Small intestine (tissue), 7 donors: ENCODE results near the gene ZPR1. TPM values are rescaled to one million over a fixed set of nuclear protein-coding genes. Genes with fewer than 3 reads are reported as not detected.

Experiments
- DNase-seq, 2 donors: peaks; one replicate each; pipeline versions ENCODE4 v3.0.0 to v3.0.0-alpha.2; 2013
- FAIRE-seq: peaks from 2 replicates; lab custom pipeline; 2012; peaks lifted over from hg19 to GRCh38; lab: Jason Lieb, UNC
- H3K27ac ChIP-seq, 3 donors: one replicate each; pipeline ENCODE4 v1.5.1; 2013; ENCODE audit warnings: low read length in 2 of 3, mild to moderate bottlenecking in 2 of 3, control low read depth in 1 of 3, inconsistent platforms in 1 of 3, low read depth in 1 of 3, moderate library complexity in 1 of 3
- H3K27me3 ChIP-seq, 3 donors: one replicate each; pipeline ENCODE4 v1.6.1; 2013; ENCODE audit warnings: low read length in 3 of 3, inconsistent platforms in 1 of 3; ENCODE audit not compliant: control insufficient read depth in 3 of 3, insufficient read depth in 3 of 3
- H3K36me3 ChIP-seq, 3 donors: one replicate each; pipeline ENCODE4 v1.6.1; 2013; ENCODE audit warnings: low read length in 3 of 3, inconsistent platforms in 1 of 3, low read depth in 1 of 3, mild to moderate bottlenecking in 1 of 3, moderate library complexity in 1 of 3; ENCODE audit not compliant: control insufficient read depth in 3 of 3, insufficient read depth in 2 of 3
- H3K4me1 ChIP-seq, 3 donors: one replicate each; pipeline ENCODE4 v1.6.1; 2013; ENCODE audit warnings: low read length in 2 of 3, inconsistent platforms in 1 of 3, low read depth in 1 of 3, mild to moderate bottlenecking in 1 of 3, moderate library complexity in 1 of 3; ENCODE audit not compliant: control insufficient read depth in 3 of 3, insufficient read depth in 2 of 3
- H3K4me3 ChIP-seq, 3 donors: one replicate each; pipeline ENCODE4 v1.5.1; 2013; ENCODE audit warnings: low read length in 3 of 3, control low read depth in 1 of 3, inconsistent platforms in 1 of 3, low read depth in 1 of 3, mild to moderate bottlenecking in 1 of 3, moderate library complexity in 1 of 3
- H3K9me3 ChIP-seq, 2 donors: one replicate each; pipeline ENCODE4 v1.6.1; 2013; ENCODE audit warnings: low read depth in 1 of 2, low read length in 1 of 2; ENCODE audit not compliant: control insufficient read depth in 2 of 2, insufficient read depth in 1 of 2
- WGBS, 3 donors: extraction: QIAGEN DNeasy Blood & Tissue Kit; methylation state at CpG; one replicate each; pipeline ENCODE4 v1.1.7; 2013; 5-methylcytosine and 5-hydroxymethylcytosine counted together
- polyA plus RNA-seq, 4 donors: library from polyadenylated mRNA; stranded (reverse) in 3 of 4; unstranded in 1 of 4; fragments of 200-250 nt in 3 of 4; fragments of 120-200 nt in 1 of 4; gene quantifications; one replicate each; pipeline versions ENCODE4 v1.2.1 to v1.2.3, GENCODE V29; 2013
- donor health status: healthy with polysubstance abuse.
- donor health status: control.
- donor health status: control.
- donor health status: Bipolar disorder and iron deficiency.
- donor health status: healthy.

The ZPR1 gene
- polyA plus RNA-seq, 4 donors = 24.5 to 42.9 (median 28.2) TPM

- Histone ChIP-seq H3K36me3 (peaks cover 0 to 6% (median 0%) of the 10 kb centered on the region in 3 donors), H3K4me3 (no peak overlapping the region), H3K27me3 (no peaks in the 10 kb centered on the region), H3K27ac (peak overlapping the region in 2 of 3 donors; percentile 52 to 79), H3K9me3 (peaks cover 0 to 5% of the 10 kb centered on the region in 2 donors), H3K4me1 (peaks cover 0 to 25% (median 0%) of the 10 kb centered on the region in 3 donors)
- no peak for DNase-seq
- no peak for FAIRE-seq
- 76 to 96% (median 91%) methylated on average over 6 of the region's 6 CpGs for WGBS, 3 donors
Observed at GRCh38 chr11:116814502-116814901, 26.7 kb upstream of the ZPR1 start.

GRCh38 chr11:116813781-116814471 lies 26.1 kb upstream of the ZPR1 start:
- 35 to 60% (median 51%) methylated on average over 5 of the region's 5 CpGs for WGBS, 3 donors
- FAIRE-seq = no peak
- H3K9me3 ChIP-seq = peaks cover 0 to 5% of the 10 kb centered on the region in 2 donors
- no peak overlapping the region for H3K4me3 ChIP-seq
- no peaks in the 10 kb centered on the region for H3K27me3 ChIP-seq
- peaks cover 0 to 2% (median 0%) of the 10 kb centered on the region in 3 donors for H3K36me3 ChIP-seq
- peak overlapping the region; percentile 52 to 79 (median 52) for H3K27ac ChIP-seq
- peak; percentile 64 to 92 for DNase-seq
- peaks cover 0 to 25% (median 0%) of the 10 kb centered on the region in 3 donors for H3K4me1 ChIP-seq

GRCh38 chr11:116813170-116813569 lies 25.3 kb upstream of the ZPR1 start:
- H3K4me3 ChIP-seq = no peak overlapping the region
- FAIRE-seq (no peak), DNase-seq (no peak)
- peak overlapping the region; percentile 7 to 79 (median 52) for H3K27ac ChIP-seq
- H3K27me3 ChIP-seq = no peaks in the 10 kb centered on the region
- 72 to 90% (median 84%) methylated on average over 1 of the region's 1 CpG for WGBS, 3 donors
- H3K9me3 ChIP-seq = peaks cover 0 to 5% of the 10 kb centered on the region in 2 donors
- peaks cover 0 to 31% (median 0%) of the 10 kb centered on the region in 3 donors for H3K4me1 ChIP-seq
- H3K36me3 ChIP-seq = no peaks in the 10 kb centered on the region

- no peak overlapping the region for H3K4me3 ChIP-seq
- H3K27me3 ChIP-seq = no peaks in the 10 kb centered on the region
- H3K4me1 ChIP-seq = peaks cover 0 to 38% (median 2%) of the 10 kb centered on the region in 3 donors
- peak; percentile 99 for FAIRE-seq
- H3K36me3 ChIP-seq = no peaks in the 10 kb centered on the region
- no peak overlapping the region for H3K27ac ChIP-seq
- WGBS, 3 donors = 86 to 99% (median 97%) methylated on average over 4 of the region's 4 CpGs
- peaks cover 0 to 5% of the 10 kb centered on the region in 2 donors for H3K9me3 ChIP-seq
- DNase-seq = no peak
Observed at GRCh38 chr11:116812109-116812508, 24.3 kb upstream of the ZPR1 start.

- WGBS, 3 donors = 82 to 94% (median 86%) methylated on average over 3 of the region's 3 CpGs
- Histone ChIP-seq H3K4me3 (no peak overlapping the region), H3K36me3 (no peaks in the 10 kb centered on the region), H3K9me3 (peaks cover 0 to 5% of the 10 kb centered on the region in 2 donors), H3K4me1 (peaks cover 0 to 43% (median 2%) of the 10 kb centered on the region in 3 donors), H3K27ac (no peak overlapping the region), H3K27me3 (no peaks in the 10 kb centered on the region)
- peak in 1 of 2 donors; percentile 15 for DNase-seq
- no peak for FAIRE-seq
Observed at GRCh38 chr11:116811194-116811593, 23.4 kb upstream of the ZPR1 start.

DNA sequence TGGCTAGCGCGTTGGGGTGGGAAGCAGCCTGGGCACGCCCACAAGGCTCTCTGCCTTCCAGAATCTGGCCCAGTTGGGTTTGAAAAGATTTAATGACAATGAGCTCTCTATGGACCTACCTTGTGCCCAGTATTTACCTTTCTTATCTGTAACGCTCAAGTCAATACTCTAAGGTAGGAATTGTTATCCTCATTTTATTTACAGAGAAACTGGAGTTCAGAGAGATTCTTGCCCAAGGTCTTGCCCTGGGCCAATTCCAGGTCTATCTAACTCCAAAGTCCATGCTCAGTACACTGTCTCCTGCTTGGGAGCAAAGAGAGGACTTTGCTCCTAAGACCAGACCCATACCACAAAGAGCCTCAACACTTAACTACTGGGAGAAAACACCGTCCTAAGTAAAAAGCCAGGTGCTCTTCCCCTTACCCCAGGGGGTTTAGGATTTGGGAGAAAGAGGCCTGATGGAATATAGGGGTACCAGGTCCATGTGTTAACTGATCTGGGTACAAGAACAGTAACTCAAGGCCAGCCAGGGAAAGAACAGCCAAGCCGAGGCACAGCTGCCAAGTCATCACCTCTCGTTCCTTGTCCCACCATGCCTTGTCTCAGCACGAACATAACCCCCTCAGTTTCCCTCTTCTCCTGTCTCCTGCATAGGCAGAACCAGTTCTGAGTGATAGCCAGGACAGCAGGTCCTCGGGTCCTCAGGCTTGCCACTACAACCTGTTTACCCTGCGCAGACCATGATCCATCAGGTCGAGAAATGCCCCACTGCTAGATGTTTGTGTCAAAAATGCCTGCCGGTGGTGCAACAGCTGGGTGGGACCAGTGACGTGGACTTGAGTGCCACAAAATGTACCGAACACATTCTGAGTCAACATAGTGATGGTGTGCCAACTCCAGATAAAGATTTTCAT lies 20.7 kb upstream of the ZPR1 start:
- Histone ChIP-seq H3K27ac (peak overlapping the region; percentile 74 to 98 (median 84)), H3K36me3 (no peaks in the 10 kb centered on the region), H3K27me3 (no peaks in the 10 kb centered on the region), H3K9me3 (peaks cover 0 to 5% of the 10 kb centered on the region in 2 donors), H3K4me3 (no peak overlapping the region), H3K4me1 (peaks cover 0 to 29% (median 2%) of the 10 kb centered on the region in 3 donors)
- WGBS, 3 donors = 14 to 58% (median 27%) methylated on average over 14 of the region's 14 CpGs
- FAIRE-seq (no peak), DNase-seq (peak; percentile 88 to 92)

- DNase-seq (no peak), FAIRE-seq (no peak)
- peaks cover 0 to 23% (median 2%) of the 10 kb centered on the region in 3 donors for H3K4me1 ChIP-seq
- no peaks in the 10 kb centered on the region for H3K27me3 ChIP-seq
- no peaks in the 10 kb centered on the region for H3K36me3 ChIP-seq
- no peak overlapping the region for H3K4me3 ChIP-seq
- 76 to 84% (median 79%) methylated on average over 6 of the region's 6 CpGs for WGBS, 3 donors
- H3K27ac ChIP-seq = peak overlapping the region; percentile 25 to 85 (median 71)
- H3K9me3 ChIP-seq = no peaks in the 10 kb centered on the region
Observed at GRCh38 chr11:116807601-116808261, 19.9 kb upstream of the ZPR1 start.

DNA sequence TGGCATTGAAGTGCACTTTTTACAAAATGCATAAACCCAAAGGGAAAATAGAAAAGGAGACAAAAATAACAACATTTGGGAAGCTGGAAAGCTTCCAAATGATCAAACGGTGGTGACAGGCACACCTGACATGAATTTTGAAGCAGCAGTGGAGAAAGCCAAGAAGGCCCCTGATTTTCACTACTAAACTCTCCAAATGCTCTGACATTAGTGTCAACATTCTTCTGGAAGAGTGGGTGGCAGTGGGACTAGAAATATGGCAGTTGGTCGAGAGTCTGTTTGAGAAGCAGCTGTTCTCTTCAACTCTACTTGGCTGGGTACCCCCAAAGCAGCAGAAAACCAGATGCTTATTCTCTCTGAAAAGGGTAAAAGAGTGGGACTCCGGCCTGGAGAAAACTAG lies 16.2 kb upstream of the ZPR1 start:
- no peak for DNase-seq
- H3K27me3 ChIP-seq = no peaks in the 10 kb centered on the region
- H3K9me3 ChIP-seq = no peaks in the 10 kb centered on the region
- H3K36me3 ChIP-seq = no peaks in the 10 kb centered on the region
- H3K4me3 ChIP-seq = no peak overlapping the region
- WGBS, 3 donors = 53 to 63% (median 57%) methylated on average over 3 of the region's 3 CpGs
- FAIRE-seq = no peak
- no peak overlapping the region for H3K27ac ChIP-seq
- peaks cover 0 to 18% (median 2%) of the 10 kb centered on the region in 3 donors for H3K4me1 ChIP-seq
